NCI-H2107 (cell line): ENCODE results near the gene SPINK1.
"Not testable (repeated sequence)": the region's sequence is repeated elsewhere in the genome, so short reads cannot be mapped to it uniquely, and the experiment has no call there.

Source experiments
- DNase-seq: peaks from one replicate; lab custom pipeline; 2025; lab: John Stamatoyannopoulos, UW

Gene SPINK1

GRCh38 chr5:147831465-147831864 lies at the start of gene SPINK1:
Gene SPINK1, minus strand, starts transcription at chr5:147831671. Its CDS starts 94 bp downstream, at chr5:147831577.
- no peak for DNase-seq

GRCh38 chr5:147880487-147880886 lies 49.0 kb upstream of the SPINK1 start:
- DNase-seq = no peak

- no peak for DNase-seq
These were observed 48.3 kb upstream of the SPINK1 start for GRCh38 chr5:147879784-147880183.

- no peak for DNase-seq
These were observed 46.7 kb upstream of the SPINK1 start, which contains the start of gene SCGB3A2 for GRCh38 chr5:147878066-147878759. Gene SCGB3A2, plus strand, starts transcription at chr5:147878711. Its CDS starts 93 bp downstream, at chr5:147878804.

GRCh38 chr5:147876626-147877025 lies 45.2 kb upstream of the SPINK1 start:
- no peak for DNase-seq

- no peak for DNase-seq
These were observed 44.7 kb upstream of the SPINK1 start for GRCh38 chr5:147876141-147876540.

- no peak for DNase-seq
These were observed 43.5 kb upstream of the SPINK1 start for GRCh38 chr5:147874910-147875367.

- not testable (repeated sequence) for DNase-seq
These were observed 42.8 kb upstream of the SPINK1 start for GRCh38 chr5:147874118-147874875.

GRCh38 chr5:147872744-147873435 lies 41.4 kb upstream of the SPINK1 start:
- DNase-seq = not testable (repeated sequence)

- DNase-seq = not testable (repeated sequence)
These were observed 40.6 kb upstream of the SPINK1 start for GRCh38 chr5:147871980-147872549.

GRCh38 chr5:147869892-147870291 lies 38.4 kb upstream of the SPINK1 start:
- DNase-seq = not testable (repeated sequence)

GRCh38 chr5:147869112-147869511 lies 37.6 kb upstream of the SPINK1 start:
- no peak for DNase-seq

GRCh38 chr5:147863454-147864158 lies 32.1 kb upstream of the SPINK1 start:
- no peak for DNase-seq

- DNase-seq = no peak
These were observed 29.2 kb upstream of the SPINK1 start for GRCh38 chr5:147860641-147861025.

- no peak for DNase-seq
These were observed 28.6 kb upstream of the SPINK1 start for GRCh38 chr5:147859962-147860640.

- DNase-seq = no peak
These were observed 27.1 kb upstream of the SPINK1 start for GRCh38 chr5:147858565-147858964.

- DNase-seq = peak; percentile 19
These were observed 26.0 kb upstream of the SPINK1 start for GRCh38 chr5:147857302-147858129.

GRCh38 chr5:147856801-147857200 lies 25.3 kb upstream of the SPINK1 start:
- DNase-seq = no peak

GRCh38 chr5:147855774-147856069 lies 24.3 kb upstream of the SPINK1 start:
- no peak for DNase-seq
